Stimulated activated CD8-positive, alpha-beta memory T cell treated with anti-CD3 and anti-CD28 coated beads, Interleukin-15, amount 100 ng/mL, for 4 hours (primary cell): ENCODE results near the gene KCTD10.
"Not testable (repeated sequence)": the region's sequence is repeated elsewhere in the genome, so short reads cannot be mapped to it uniquely, and the experiment has no call there.

ENCODE experiments used
- DNase-seq, 2 donors: peaks; one replicate each; pipeline ENCODE4 v3.0.0-alpha.2; 2020; ENCODE audit warnings: low read depth in 2 of 2

KCTD10 gene

DNA sequence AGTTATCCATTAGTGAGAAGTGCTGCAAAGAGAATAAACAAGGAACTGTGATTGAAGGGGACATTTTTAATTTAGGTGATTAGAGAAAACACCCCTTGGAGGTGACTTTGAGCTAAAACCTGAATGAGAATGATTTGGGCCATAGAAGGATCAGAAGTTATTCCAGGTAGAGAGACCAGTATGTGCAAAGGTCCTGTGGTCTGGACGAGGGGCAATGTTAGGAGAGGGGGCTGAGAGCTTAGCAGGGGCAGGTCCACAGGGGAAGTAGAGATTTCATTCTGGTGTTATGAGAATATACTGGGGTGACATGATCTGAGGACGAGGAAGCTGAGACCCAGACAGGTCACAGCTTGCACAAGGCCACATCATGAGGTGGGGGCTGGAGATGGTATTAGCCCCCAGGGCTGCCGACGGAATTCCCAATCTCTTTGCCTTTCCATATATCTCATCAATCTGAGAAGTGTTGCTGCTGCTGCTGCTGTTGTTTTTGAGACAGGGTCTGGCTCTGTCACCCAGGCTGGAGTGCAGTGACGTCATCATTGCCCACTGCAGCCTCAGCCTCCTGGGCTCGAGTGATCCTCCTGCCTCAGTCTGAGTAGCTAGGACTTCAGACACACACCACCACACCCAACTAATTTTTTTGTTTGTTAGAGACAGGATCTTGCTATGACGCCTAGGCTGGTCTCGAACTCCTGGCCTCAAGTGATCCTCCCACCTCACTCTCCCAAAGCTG, 55.6 kb downstream of the KCTD10 start:
- no peak for DNase-seq

DNA sequence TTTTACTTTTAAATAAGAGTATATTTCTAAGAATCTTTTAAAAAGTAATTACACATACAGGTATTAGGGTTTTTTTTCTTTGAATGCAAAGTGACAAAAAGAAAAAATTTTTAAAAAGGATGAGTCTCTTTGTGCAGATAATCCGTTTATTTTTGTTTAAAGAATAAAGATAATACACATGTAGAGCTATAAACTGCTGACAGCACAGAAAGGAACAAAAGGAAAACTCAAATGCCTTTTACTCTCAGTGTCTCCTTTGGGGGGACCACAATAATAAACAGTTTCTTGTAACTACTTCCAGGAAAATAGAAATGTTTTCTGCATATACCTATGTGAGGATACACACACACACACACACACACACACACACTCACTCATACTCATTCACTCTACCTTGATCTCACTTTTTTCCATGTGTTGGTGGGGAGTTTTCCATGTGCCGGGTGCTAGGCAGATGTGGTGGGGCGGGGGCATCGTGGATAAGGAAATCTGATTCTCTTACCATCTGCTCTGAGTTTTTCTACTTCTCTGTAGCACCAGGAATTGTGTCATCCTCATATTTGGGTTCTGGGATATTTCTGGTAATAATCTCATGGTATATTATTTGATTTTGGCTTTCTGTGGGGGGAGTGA, 58.1 kb downstream of the KCTD10 start:
- DNase-seq, result no peak

- DNase-seq, result not testable (repeated sequence)
These were observed 71.0 kb downstream of the KCTD10 start for GRCh38 chr12:109406147-109406546.

DNA sequence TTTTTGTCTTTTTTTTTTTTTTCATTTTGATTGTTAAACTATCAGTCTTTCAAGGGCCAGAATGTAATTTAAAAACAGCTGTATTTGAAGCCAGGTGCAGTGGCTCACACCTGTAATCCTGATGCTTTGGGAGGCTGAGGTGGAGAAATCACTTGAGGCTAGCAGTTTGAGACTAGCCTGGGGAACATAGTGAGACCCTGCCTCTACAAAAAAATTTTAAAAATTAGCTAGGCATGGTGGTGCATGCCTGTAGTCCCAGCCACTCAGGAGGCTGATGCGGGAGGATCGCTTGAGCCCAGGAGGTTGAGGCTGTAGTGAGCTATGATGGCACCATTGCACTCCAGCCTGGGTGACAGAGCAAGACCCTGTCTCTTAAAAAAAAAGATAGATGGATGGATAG, 72.3 kb downstream of the KCTD10 start:
- not testable (repeated sequence) for DNase-seq
